CD14-positive monocyte (primary cell): ENCODE results near the gene IFNGR2. TPM values are rescaled to one million over a fixed set of nuclear protein-coding genes. Genes with fewer than 3 reads are reported as not detected.
"Not testable (repeated sequence)": the region's sequence is repeated elsewhere in the genome, so short reads cannot be mapped to it uniquely, and the experiment has no call there.

Source experiments
- DNase-seq, 3 donors: peaks; one replicate each; pipeline ENCODE4 v3.0.0-alpha.2; 2011 to 2022
- H2AFZ ChIP-seq: 2 replicates; pipeline ENCODE4 v1.6.0; 2012; ENCODE audit warnings: mild to moderate bottlenecking, low read depth, low read length, inconsistent platforms; ENCODE audit not compliant: insufficient read depth, poor library complexity, severe bottlenecking
- H3K27ac ChIP-seq, 2 donors: 1 replicate in 1 of 2; 2 replicates in 1 of 2; pipeline ENCODE4 v1.5.1; 2012 to 2013; ENCODE audit warnings: low read length in 2 of 2, control low read depth in 1 of 2, inconsistent platforms in 1 of 2, low read depth in 1 of 2, mild to moderate bottlenecking in 1 of 2
- H3K27me3 ChIP-seq, 2 donors: one replicate each; pipeline versions ENCODE4 v1.6.0 to v1.6.1; 2011 to 2013; ENCODE audit warnings: low read length in 2 of 2; ENCODE audit not compliant: control insufficient read depth in 2 of 2, insufficient read depth in 2 of 2
- H3K36me3 ChIP-seq, 2 donors: replicated peaks in 1 of 2; 1 replicate in 1 of 2; 2 replicates in 1 of 2; pipeline versions ENCODE4 v1.5.1 to v1.6.1; 2012 to 2013; ENCODE audit warnings: low read length in 2 of 2, control low read depth in 1 of 2, inconsistent platforms in 1 of 2, mild to moderate bottlenecking in 1 of 2; ENCODE audit not compliant: insufficient read depth in 2 of 2, control insufficient read depth in 1 of 2
- H3K4me1 ChIP-seq, 2 donors: 1 replicate in 1 of 2; 2 replicates in 1 of 2; pipeline versions ENCODE4 v1.5.1 to v1.6.1; 2012 to 2013; ENCODE audit warnings: low read length in 2 of 2, control low read depth in 1 of 2, inconsistent platforms in 1 of 2, mild to moderate bottlenecking in 1 of 2, moderate library complexity in 1 of 2; ENCODE audit not compliant: insufficient read depth in 2 of 2, control insufficient read depth in 1 of 2
- H3K4me2 ChIP-seq: replicated peaks from 2 replicates; pipeline ENCODE3; 2012; ENCODE audit warnings: low read length, moderate library complexity, mild to moderate bottlenecking; ENCODE audit not compliant: poor library complexity, severe bottlenecking; ENCODE audit errors: extremely low read depth
- H3K4me3 ChIP-seq, 3 experiments: fragments of 200-600 bp in 1 of 3; sonication (generic) in 1 of 3; replicated peaks in 1 of 3; 1 replicate in 2 of 3; 2 replicates in 1 of 3; pipeline ENCODE4 v1.5.1; 2011 to 2013; ENCODE audit warnings: low read length in 3 of 3, mild to moderate bottlenecking in 3 of 3, control low read depth in 2 of 3, low read depth in 2 of 3, inconsistent platforms in 1 of 3, moderate library complexity in 1 of 3
- H3K79me2 ChIP-seq: 2 replicates; pipeline ENCODE4 v1.6.0; 2012; ENCODE audit warnings: mild to moderate bottlenecking, control low read depth, inconsistent platforms, low read length, moderate library complexity; ENCODE audit not compliant: insufficient read depth
- H3K9ac ChIP-seq: 2 replicates; pipeline ENCODE4 v1.6.0; 2017; ENCODE audit warnings: low read length, mild to moderate bottlenecking; ENCODE audit not compliant: insufficient read depth, poor library complexity, severe bottlenecking
- H3K9me3 ChIP-seq, 2 donors: replicated peaks in 1 of 2; 1 replicate in 1 of 2; 2 replicates in 1 of 2; pipeline versions ENCODE4 v1.5.1 to v1.6.1; 2012 to 2013; ENCODE audit warnings: low read length in 2 of 2, control low read depth in 1 of 2; ENCODE audit not compliant: control insufficient read depth in 1 of 2, insufficient read depth in 1 of 2
- H4K20me1 ChIP-seq: 2 replicates; pipeline ENCODE4 v1.6.0; 2012; ENCODE audit warnings: mild to moderate bottlenecking, low read length, control low read depth, moderate library complexity; ENCODE audit not compliant: insufficient read depth
- H3K27ac Mint-ChIP-seq, 7 donors: one replicate each; pipeline ENCODE4 v1.8.0; 2020; ENCODE audit warnings: mild to moderate bottlenecking in 7 of 7, mixed read lengths in 7 of 7, moderate library complexity in 6 of 7, inconsistent platforms in 2 of 7
- H3K27me3 Mint-ChIP-seq, 3 donors: one replicate each; pipeline ENCODE4 v1.8.0; 2021 to 2022; ENCODE audit warnings: low read depth in 3 of 3, mild to moderate bottlenecking in 3 of 3, mixed read lengths in 3 of 3, moderate library complexity in 3 of 3, inconsistent platforms in 1 of 3
- H3K36me3 Mint-ChIP-seq, 2 donors: one replicate each; pipeline ENCODE4 v1.8.0; 2020; ENCODE audit warnings: mixed read lengths in 2 of 2, inconsistent platforms in 1 of 2, mild to moderate bottlenecking in 1 of 2
- H3K4me1 Mint-ChIP-seq: one replicate; pipeline ENCODE4 v1.8.0; 2020; ENCODE audit warnings: mild to moderate bottlenecking, mixed read lengths
- H3K4me3 Mint-ChIP-seq, 2 donors: one replicate each; pipeline ENCODE4 v1.8.0; 2020; ENCODE audit warnings: mild to moderate bottlenecking in 2 of 2, mixed read lengths in 2 of 2, moderate library complexity in 1 of 2
- H3K9me3 Mint-ChIP-seq, 7 donors: one replicate each; pipeline ENCODE4 v1.8.0; 2020 to 2022; ENCODE audit warnings: mixed read lengths in 7 of 7, mild to moderate bottlenecking in 6 of 7, moderate library complexity in 6 of 7, inconsistent platforms in 2 of 7
- WGBS: methylation state at CpG from one replicate; pipeline ENCODE4 v1.1.5; 2013; ENCODE audit warnings: missing lambda C conversion rate; ENCODE audit not compliant: insufficient coverage; 5-methylcytosine and 5-hydroxymethylcytosine counted together
- intact Hi-C, 2 donors: fragments of 100-400 bp; cut with micrococcal nuclease; formaldehyde crosslinking; loops; one replicate each; pipeline versions ENCODE4 v1.15.0 to v1.15.1; 2023
- polyA plus RNA-seq, 3 donors: library from polyadenylated mRNA; depleted of rRNA in 1 of 3; unstranded in 2 of 3; stranded (reverse) in 1 of 3; fragments of 300-500 nt in 2 of 3; fragments of >200 nt in 1 of 3; fragmentation: Illumina TruSeq in 2 of 3; gene quantifications; 1 replicate in 2 of 3; 2 replicates in 1 of 3; pipeline ENCODE4 v1.2.3, GENCODE V29; 2012 to 2021
- TF ChIP-seq, protein P1 (sequence below): fragments of 200-600 bp; IDR thresholded peaks from one replicate; pipeline ENCODE4 v1.8.0; 2022; ENCODE audit warnings: antibody characterized with exemption, mild to moderate bottlenecking

IFNGR2 gene
- polyA plus RNA-seq, 3 donors = 204 to 324 (median 260) TPM

- H3K9me3 Mint-ChIP-seq = no peaks in the 10 kb centered on the region
These were observed 25.8 kb upstream of the IFNGR2 start for GRCh38 chr21:33377221-33377920.

GRCh38 chr21:33378081-33378480 is 25.1 kb upstream of the IFNGR2 start:
- WGBS = 96% methylated on average over 8 of the region's 9 CpGs
- H3K4me3 ChIP-seq = no peak overlapping the region
- Mint-ChIP-seq H3K9me3 (no peaks in the 10 kb centered on the region), H3K27ac (peak overlapping the region in 3 of 7 donors; percentile 19 to 100 (median 98)), H3K4me1 (peaks cover 82% of the 10 kb centered on the region), H3K4me3 (no peak overlapping the region), H3K36me3 (peaks cover 5 to 8% of the 10 kb centered on the region in 2 donors), H3K27me3 (no peaks in the 10 kb centered on the region)
- no peaks in the 10 kb centered on the region for H3K36me3 ChIP-seq
- no peaks in the 10 kb centered on the region for H4K20me1 ChIP-seq
- H3K27me3 ChIP-seq = no peaks in the 10 kb centered on the region
- no peak overlapping the region for H3K27ac ChIP-seq
- intact Hi-C loops = no loop called here
- H3K4me1 ChIP-seq = peaks cover 87 to 96% of the 10 kb centered on the region in 2 donors
- no peak overlapping the region for H3K9ac ChIP-seq
- H2AFZ ChIP-seq = no peak overlapping the region
- no peaks in the 10 kb centered on the region for H3K9me3 ChIP-seq
- TF ChIP-seq, protein P1, sequence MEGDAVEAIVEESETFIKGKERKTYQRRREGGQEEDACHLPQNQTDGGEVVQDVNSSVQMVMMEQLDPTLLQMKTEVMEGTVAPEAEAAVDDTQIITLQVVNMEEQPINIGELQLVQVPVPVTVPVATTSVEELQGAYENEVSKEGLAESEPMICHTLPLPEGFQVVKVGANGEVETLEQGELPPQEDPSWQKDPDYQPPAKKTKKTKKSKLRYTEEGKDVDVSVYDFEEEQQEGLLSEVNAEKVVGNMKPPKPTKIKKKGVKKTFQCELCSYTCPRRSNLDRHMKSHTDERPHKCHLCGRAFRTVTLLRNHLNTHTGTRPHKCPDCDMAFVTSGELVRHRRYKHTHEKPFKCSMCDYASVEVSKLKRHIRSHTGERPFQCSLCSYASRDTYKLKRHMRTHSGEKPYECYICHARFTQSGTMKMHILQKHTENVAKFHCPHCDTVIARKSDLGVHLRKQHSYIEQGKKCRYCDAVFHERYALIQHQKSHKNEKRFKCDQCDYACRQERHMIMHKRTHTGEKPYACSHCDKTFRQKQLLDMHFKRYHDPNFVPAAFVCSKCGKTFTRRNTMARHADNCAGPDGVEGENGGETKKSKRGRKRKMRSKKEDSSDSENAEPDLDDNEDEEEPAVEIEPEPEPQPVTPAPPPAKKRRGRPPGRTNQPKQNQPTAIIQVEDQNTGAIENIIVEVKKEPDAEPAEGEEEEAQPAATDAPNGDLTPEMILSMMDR = no peak
- H3K4me2 ChIP-seq = no peak overlapping the region
- H3K79me2 ChIP-seq = peaks cover 23% of the 10 kb centered on the region
- no peak for DNase-seq

More at GRCh38 chr21:33377221-33377920, 25.8 kb upstream of the IFNGR2 start:
- Histone ChIP-seq H3K4me3 (no peak overlapping the region), H4K20me1 (no peaks in the 10 kb centered on the region), H3K9ac (no peak overlapping the region), H3K4me1 (peaks cover 87 to 96% of the 10 kb centered on the region in 2 donors), H3K36me3 (no peaks in the 10 kb centered on the region), H3K27ac (no peak overlapping the region), H3K79me2 (peaks cover 21% of the 10 kb centered on the region), H3K27me3 (no peaks in the 10 kb centered on the region), H2AFZ (peak overlapping the region; percentile 30), H3K9me3 (no peaks in the 10 kb centered on the region), H3K4me2 (no peak overlapping the region)
- 97% methylated on average over 3 of the region's 6 CpGs for WGBS
- Mint-ChIP-seq H3K4me1 (peaks cover 78% of the 10 kb centered on the region), H3K27ac (peak overlapping the region in 5 of 7 donors; percentile 38 to 83 (median 53)), H3K4me3 (no peak overlapping the region), H3K36me3 (peaks cover 5 to 8% of the 10 kb centered on the region in 2 donors), H3K27me3 (no peaks in the 10 kb centered on the region)
- intact Hi-C loops = no loop called here
- TF ChIP-seq, protein P1 = no peak
- peak in 1 of 3 donors; percentile 40 for DNase-seq

- H3K36me3 Mint-ChIP-seq, H3K9me3 ChIP-seq, H3K36me3 ChIP-seq, H4K20me1 ChIP-seq, intact Hi-C loops, H2AFZ ChIP-seq, H3K27me3 ChIP-seq, H3K27me3 Mint-ChIP-seq, H3K9me3 Mint-ChIP-seq: not testable (repeated sequence)
- DNase-seq = peak; percentile 89 to 97 (median 96)
- peak overlapping the region in 1 of 2 donors; percentile 70 for H3K4me3 Mint-ChIP-seq
- H3K4me1 Mint-ChIP-seq = peaks cover 84% of the 10 kb centered on the region
- Histone ChIP-seq H3K4me3 (peak overlapping the region in 1 of 3 experiments; percentile 40), H3K9ac (peak overlapping the region; percentile 80), H3K4me1 (peaks cover 89 to 96% of the 10 kb centered on the region in 2 donors), H3K27ac (peak overlapping the region; percentile 97 to 100), H3K4me2 (peak overlapping the region; percentile 54), H3K79me2 (peaks cover 23% of the 10 kb centered on the region)
- H3K27ac Mint-ChIP-seq = peak overlapping the region; percentile 98 to 100 (median 100)
- 0% methylated on average over 1 of the region's 1 CpG for whole genome bisulfite sequencing
These were observed 23.3 kb upstream of the IFNGR2 start for GRCh38 chr21:33379934-33380333.
